GM13977 (cell line): ENCODE results near the gene DIP2B.
A peak's percentile ranks its signal among the peaks of the same experiment; 100 is the strongest.

Experiments used
- DNase-seq: peaks from one replicate; pipeline ENCODE4 v3.0.0; 2012; ENCODE audit warnings: low spot score
- CTCF ChIP-seq: IDR thresholded peaks from 2 replicates; pipeline ENCODE4 v1.5.1; 2012; ENCODE audit warnings: mild to moderate bottlenecking, control low read depth; ENCODE audit not compliant: insufficient read depth; ENCODE audit errors: extremely low read depth, missing control alignments
- in situ Hi-C: fragments of 300-500 bp; cut with MboI; formaldehyde crosslinking; loops from one replicate; pipeline ENCODE4 v1.12.0; 2022; ENCODE audit warnings: low sequenced_read_pairs, low pct_unique_long_range_greater_than_20kb, mixed read lengths, inconsistent platforms; ENCODE audit not compliant: unreplicated experiment

DIP2B gene

GRCh38 chr12:50659690-50660424 is 155.1 kb downstream of the DIP2B start:
- in situ Hi-C loops, result no loop called here
- TF ChIP-seq CTCF, result no peak
- DNase-seq, result no peak

GRCh38 chr12:50660425-50660822 is 155.6 kb downstream of the DIP2B start:
- no peak for DNase-seq
- in situ Hi-C loops, result no loop called here

GRCh38 chr12:50661300-50662115 is 156.7 kb downstream of the DIP2B start:
- peak; percentile 40 for DNase-seq
- no peak for TF ChIP-seq CTCF
- in situ Hi-C loops, result no loop called here

More at GRCh38 chr12:50660425-50660822, 155.6 kb downstream of the DIP2B start:
- no peak for TF ChIP-seq CTCF

GRCh38 chr12:50662116-50662510 is 157.3 kb downstream of the DIP2B start:
- in situ Hi-C loops, result no loop called here
- no peak for TF ChIP-seq CTCF
- no peak for DNase-seq

GRCh38 chr12:50665170-50665569 is 160.4 kb downstream of the DIP2B start:
- TF ChIP-seq CTCF, result no peak
- in situ Hi-C loops, result no loop called here

GRCh38 chr12:50665609-50666008 is 160.8 kb downstream of the DIP2B start:
- in situ Hi-C loops, result no loop called here
- no peak for TF ChIP-seq CTCF
- DNase-seq, result no peak

More at GRCh38 chr12:50665170-50665569, 160.4 kb downstream of the DIP2B start:
- no peak for DNase-seq
